Activated T-helper 1 cell treated with anti-CD3 and anti-CD28 coated beads, Interleukin-12 subunit alpha, Interleukin-12 subunit beta, Interleukin-2, Interleukin-4 antibody, amounts not matched to agents 30 ng/mL and 10 ng/mL and 1 ng/mL, durations not matched to agents 14 hours and 24 hours and 36 hours (primary cell): ENCODE data around the gene EIF2AK2. TPM values are rescaled to one million over a fixed set of nuclear protein-coding genes. Genes with fewer than 3 reads are reported as not detected.

ENCODE experiments used
- DNase-seq: peaks from one replicate; pipeline ENCODE4 v3.0.0; 2021; ENCODE audit warnings: low spot score
- H3K27ac Mint-ChIP-seq: one replicate; pipeline ENCODE4 v1.8.0; 2021; ENCODE audit warnings: mild to moderate bottlenecking, mixed read lengths
- H3K27me3 Mint-ChIP-seq: one replicate; pipeline ENCODE4 v1.8.0; 2022; ENCODE audit warnings: mild to moderate bottlenecking, moderate library complexity, mixed read lengths; ENCODE audit not compliant: insufficient read depth
- H3K36me3 Mint-ChIP-seq: one replicate; pipeline ENCODE4 v1.8.0; 2021; ENCODE audit warnings: low read depth, mixed read lengths
- H3K4me1 Mint-ChIP-seq: one replicate; pipeline ENCODE4 v1.8.0; 2021; ENCODE audit warnings: low read depth, mixed read lengths
- H3K4me3 Mint-ChIP-seq: one replicate; pipeline ENCODE4 v1.8.0; 2021; ENCODE audit warnings: mild to moderate bottlenecking, moderate library complexity, mixed read lengths
- H3K9me3 Mint-ChIP-seq: one replicate; pipeline ENCODE4 v1.8.0; 2021; ENCODE audit warnings: mixed read lengths
- intact Hi-C: fragments of 100-400 bp; cut with micrococcal nuclease; formaldehyde crosslinking; loops from one replicate; pipeline ENCODE4 v1.15.1; 2024
- total RNA-seq: library from RNA; stranded (reverse); gene quantifications from 2 replicates; pipeline ENCODE4 v1.2.3, GENCODE V29; 2022

EIF2AK2 gene
- total RNA-seq, 1 donor from 2014 or later, result 40.5 TPM

GRCh38 chr2:37191253-37191652 lies 34.5 kb upstream of the EIF2AK2 start:
- Mint-ChIP-seq H3K36me3 (peaks cover 1% of the 10 kb centered on the region), H3K4me1 (peaks cover 22% of the 10 kb centered on the region), H3K9me3 (no peaks in the 10 kb centered on the region), H3K27me3 (peaks cover 11% of the 10 kb centered on the region), H3K27ac (no peak overlapping the region), H3K4me3 (no peak overlapping the region)
- DNase-seq, result no peak
- intact Hi-C loops, result no loop called here

GRCh38 chr2:37190290-37190689 lies 33.5 kb upstream of the EIF2AK2 start:
- no peak for DNase-seq
- Mint-ChIP-seq H3K36me3 (no peaks in the 10 kb centered on the region), H3K4me3 (no peak overlapping the region), H3K27ac (peak overlapping the region; percentile 38), H3K27me3 (peaks cover 18% of the 10 kb centered on the region), H3K4me1 (peaks cover 16% of the 10 kb centered on the region), H3K9me3 (no peaks in the 10 kb centered on the region)
- intact Hi-C loops, result no loop called here

- peaks cover 22% of the 10 kb centered on the region for H3K27me3 Mint-ChIP-seq
Observed at GRCh38 chr2:37189452-37190153, 32.8 kb upstream of the EIF2AK2 start.

GRCh38 chr2:37188570-37188969 lies 31.8 kb upstream of the EIF2AK2 start, which contains the start of gene SULT6B1:
Gene SULT6B1, minus strand, starts transcription at chr2:37188670. Its CDS starts 30 bp downstream, at chr2:37188640.
- Mint-ChIP-seq H3K27me3 (peaks cover 24% of the 10 kb centered on the region), H3K4me3 (no peak within 1 kb of the TSS), H3K36me3 (no peaks in the 10 kb centered on the region), H3K4me1 (peaks cover 15% of the 10 kb centered on the region), H3K9me3 (no peaks in the 10 kb centered on the region), H3K27ac (no peak within 1 kb of the TSS)
- intact Hi-C loops, result no loop called here
- no peak for DNase-seq

More at GRCh38 chr2:37189452-37190153, 32.8 kb upstream of the EIF2AK2 start:
- intact Hi-C loops, result no loop called here
- Mint-ChIP-seq H3K36me3 (no peaks in the 10 kb centered on the region), H3K27ac (no peak overlapping the region), H3K4me1 (peaks cover 15% of the 10 kb centered on the region), H3K9me3 (no peaks in the 10 kb centered on the region), H3K4me3 (no peak overlapping the region)
- DNase-seq, result no peak

GRCh38 chr2:37181726-37182684 lies 25.2 kb upstream of the EIF2AK2 start:
- no peak overlapping the region for H3K27ac Mint-ChIP-seq
- no peaks in the 10 kb centered on the region for H3K4me1 Mint-ChIP-seq
- no peak for DNase-seq
- intact Hi-C loops, result no loop called here
- no peaks in the 10 kb centered on the region for H3K36me3 Mint-ChIP-seq
- H3K27me3 Mint-ChIP-seq, result peaks cover 42% of the 10 kb centered on the region
- H3K9me3 Mint-ChIP-seq, result no peaks in the 10 kb centered on the region
- no peak overlapping the region for H3K4me3 Mint-ChIP-seq

GRCh38 chr2:37180640-37181039 lies 23.9 kb upstream of the EIF2AK2 start:
- DNase-seq, result no peak
- no peaks in the 10 kb centered on the region for H3K9me3 Mint-ChIP-seq
- no peaks in the 10 kb centered on the region for H3K4me1 Mint-ChIP-seq
- H3K4me3 Mint-ChIP-seq, result no peak overlapping the region
- intact Hi-C loops, result no loop called here
- no peaks in the 10 kb centered on the region for H3K36me3 Mint-ChIP-seq
- H3K27ac Mint-ChIP-seq, result no peak overlapping the region
- peaks cover 40% of the 10 kb centered on the region for H3K27me3 Mint-ChIP-seq

- no peaks in the 10 kb centered on the region for H3K9me3 Mint-ChIP-seq
- H3K27ac Mint-ChIP-seq, result no peak overlapping the region
- intact Hi-C loops, result no loop called here
- no peak for DNase-seq
- H3K4me3 Mint-ChIP-seq, result no peak overlapping the region
- H3K36me3 Mint-ChIP-seq, result no peaks in the 10 kb centered on the region
- H3K4me1 Mint-ChIP-seq, result no peaks in the 10 kb centered on the region
- peaks cover 36% of the 10 kb centered on the region for H3K27me3 Mint-ChIP-seq
Observed at GRCh38 chr2:37180006-37180639, 23.3 kb upstream of the EIF2AK2 start.

- intact Hi-C loops, result no loop called here
Observed at GRCh38 chr2:37173741-37174140, 17.0 kb upstream of the EIF2AK2 start.

GRCh38 chr2:37171624-37171950 lies 14.8 kb upstream of the EIF2AK2 start:
- Mint-ChIP-seq H3K36me3 (no peaks in the 10 kb centered on the region), H3K27me3 (peaks cover 3% of the 10 kb centered on the region), H3K4me1 (no peaks in the 10 kb centered on the region), H3K27ac (no peak overlapping the region), H3K4me3 (no peak overlapping the region), H3K9me3 (no peaks in the 10 kb centered on the region)
- DNase-seq, result no peak
- intact Hi-C loops, result no loop called here

More at GRCh38 chr2:37173741-37174140, 17.0 kb upstream of the EIF2AK2 start:
- no peak overlapping the region for H3K4me3 Mint-ChIP-seq
- peaks cover 6% of the 10 kb centered on the region for H3K27me3 Mint-ChIP-seq
- no peaks in the 10 kb centered on the region for H3K9me3 Mint-ChIP-seq
- H3K27ac Mint-ChIP-seq, result no peak overlapping the region
- H3K36me3 Mint-ChIP-seq, result no peaks in the 10 kb centered on the region
- no peaks in the 10 kb centered on the region for H3K4me1 Mint-ChIP-seq
- no peak for DNase-seq

GRCh38 chr2:37168217-37168981 lies 11.6 kb upstream of the EIF2AK2 start:
- Mint-ChIP-seq H3K36me3 (peaks cover 4% of the 10 kb centered on the region), H3K27me3 (peaks cover 4% of the 10 kb centered on the region), H3K27ac (no peak overlapping the region), H3K4me3 (no peak overlapping the region), H3K9me3 (peaks cover 15% of the 10 kb centered on the region), H3K4me1 (no peaks in the 10 kb centered on the region)
- intact Hi-C loops, result loop anchor here (1.0 to 5.0 kb wide), 6 partner anchors 63 to 724 kb away; partner anchors contain the start of genes CEBPZ and NDUFAF7
- DNase-seq, result no peak

- intact Hi-C loops, result loop anchor here (1.0 to 5.0 kb wide), 6 partner anchors 64 to 725 kb away; partner anchors contain the start of genes CEBPZ and NDUFAF7
- peaks cover 15% of the 10 kb centered on the region for H3K9me3 Mint-ChIP-seq
- H3K4me1 Mint-ChIP-seq, result no peaks in the 10 kb centered on the region
- H3K27me3 Mint-ChIP-seq, result peaks cover 4% of the 10 kb centered on the region
- no peak overlapping the region for H3K4me3 Mint-ChIP-seq
- no peak for DNase-seq
- H3K27ac Mint-ChIP-seq, result no peak overlapping the region
- peaks cover 4% of the 10 kb centered on the region for H3K36me3 Mint-ChIP-seq
Observed at GRCh38 chr2:37167636-37168180, 10.9 kb upstream of the EIF2AK2 start.

GRCh38 chr2:37164757-37165156 lies 8.0 kb upstream of the EIF2AK2 start:
- Mint-ChIP-seq H3K9me3 (peaks cover 15% of the 10 kb centered on the region), H3K4me3 (no peak overlapping the region), H3K4me1 (no peaks in the 10 kb centered on the region), H3K36me3 (peaks cover 4% of the 10 kb centered on the region), H3K27me3 (peaks cover 4% of the 10 kb centered on the region), H3K27ac (no peak overlapping the region)
- no peak for DNase-seq
- intact Hi-C loops, result loop anchor here (5.0 kb wide), 1 partner anchor 113 kb away; no protein-coding TSS in a partner anchor
